Liver (tissue), 9 donors: ENCODE results near the gene SMIM31. TPM values are rescaled to one million over a fixed set of nuclear protein-coding genes. Genes with fewer than 3 reads are reported as not detected.

Experiments
- DNase-seq: peaks from one replicate; pipeline ENCODE4 v3.0.0-alpha.2; 2017; ENCODE audit warnings: low spot score
- H3K27ac ChIP-seq, 2 donors: one replicate each; pipeline ENCODE4 v1.7.0; 2013; ENCODE audit warnings: inconsistent platforms in 2 of 2, low read length in 2 of 2, control low read depth in 1 of 2, low read depth in 1 of 2, mild to moderate bottlenecking in 1 of 2
- H3K27me3 ChIP-seq, 4 donors: one replicate each; pipeline versions ENCODE4 v1.6.1 to v1.7.0; 2013; ENCODE audit warnings: low read length in 3 of 4, inconsistent platforms in 1 of 4, mild to moderate bottlenecking in 1 of 4, moderate library complexity in 1 of 4; ENCODE audit not compliant: control insufficient read depth in 4 of 4, insufficient read depth in 4 of 4
- H3K36me3 ChIP-seq, 4 donors: one replicate each; pipeline versions ENCODE4 v1.6.1 to v1.7.0; 2013; ENCODE audit warnings: low read length in 3 of 4, mild to moderate bottlenecking in 3 of 4, low read depth in 1 of 4, moderate library complexity in 1 of 4; ENCODE audit not compliant: control insufficient read depth in 4 of 4, insufficient read depth in 3 of 4
- H3K4me1 ChIP-seq, 4 donors: one replicate each; pipeline versions ENCODE4 v1.6.1 to v1.7.0; 2013; ENCODE audit warnings: low read length in 3 of 4, mild to moderate bottlenecking in 3 of 4, moderate library complexity in 1 of 4; ENCODE audit not compliant: control insufficient read depth in 4 of 4, insufficient read depth in 4 of 4
- H3K4me3 ChIP-seq, 3 donors: one replicate each; pipeline versions ENCODE4 v1.6.1 to v1.7.0; 2013; ENCODE audit warnings: low read length in 3 of 3, control low read depth in 1 of 3, low read depth in 1 of 3, mild to moderate bottlenecking in 1 of 3
- H3K9ac ChIP-seq, 2 donors: one replicate each; pipeline ENCODE4 v1.7.0; 2013; ENCODE audit warnings: low read length in 2 of 2, mild to moderate bottlenecking in 2 of 2, moderate library complexity in 2 of 2, control low read depth in 1 of 2, low read depth in 1 of 2
- H3K9me3 ChIP-seq, 4 donors: one replicate each; pipeline versions ENCODE4 v1.6.1 to v1.7.0; 2013; ENCODE audit warnings: low read length in 3 of 4; ENCODE audit not compliant: control insufficient read depth in 4 of 4
- FOXA1 ChIP-seq: IDR thresholded peaks from 2 replicates; pipeline ENCODE4 v1.6.1; 2016; ENCODE audit warnings: antibody characterized with exemption
- FOXA2 ChIP-seq: IDR thresholded peaks from 2 replicates; pipeline ENCODE4 v1.6.1; 2016; ENCODE audit warnings: antibody characterized with exemption
- GABPA ChIP-seq, 2 donors: IDR thresholded peaks in 1 of 2; conservative IDR thresholded peaks in 1 of 2; 2 replicates each; pipeline ENCODE4 v1.6.1; 2016; ENCODE audit warnings: antibody characterized with exemption in 2 of 2, mild to moderate bottlenecking in 1 of 2, moderate library complexity in 1 of 2
- HNF4A ChIP-seq, 2 donors: conservative IDR thresholded peaks; 2 replicates each; pipeline ENCODE4 v1.6.1; 2016; ENCODE audit warnings: antibody characterized with exemption in 2 of 2, mild to moderate bottlenecking in 2 of 2
- HNF4G ChIP-seq: IDR thresholded peaks from 2 replicates; pipeline ENCODE4 v1.6.1; 2016; ENCODE audit warnings: antibody characterized with exemption
- JUND ChIP-seq, 2 donors: IDR thresholded peaks; 2 replicates each; pipeline ENCODE4 v1.6.1; 2016; ENCODE audit warnings: antibody characterized with exemption in 2 of 2
- RAD21 ChIP-seq, 2 donors: IDR thresholded peaks; 2 replicates each; pipeline ENCODE4 v1.6.1; 2016; ENCODE audit warnings: antibody characterized with exemption in 2 of 2, mild to moderate bottlenecking in 2 of 2
- RXRA ChIP-seq, 2 donors: IDR thresholded peaks; 2 replicates each; pipeline ENCODE4 v1.6.1; 2017 to 2018; ENCODE audit warnings: antibody characterized with exemption in 2 of 2, mild to moderate bottlenecking in 1 of 2
- SP1 ChIP-seq: IDR thresholded peaks from 2 replicates; pipeline ENCODE4 v1.6.1; 2018; ENCODE audit warnings: antibody characterized with exemption, mild to moderate bottlenecking
- TAF1 ChIP-seq: conservative IDR thresholded peaks from 2 replicates; pipeline ENCODE4 v1.6.1; 2016; ENCODE audit warnings: antibody characterized with exemption, mild to moderate bottlenecking
- YY1 ChIP-seq: IDR thresholded peaks from 2 replicates; pipeline ENCODE4 v1.6.1; 2016; ENCODE audit warnings: antibody characterized with exemption, mild to moderate bottlenecking
- WGBS: extraction: QIAGEN DNeasy Blood & Tissue Kit; methylation state at CpG from one replicate; pipeline ENCODE4 v1.1.7; 2013; 5-methylcytosine and 5-hydroxymethylcytosine counted together
- polyA plus RNA-seq, 2 donors: library from polyadenylated mRNA; stranded (reverse) in 1 of 2; unstranded in 1 of 2; fragments of 200-250 nt in 1 of 2; fragments of >200 nt in 1 of 2; fragmentation: Nextera tagmentation in 1 of 2; extraction: Ambion mirVana in 1 of 2; gene quantifications; one replicate each; pipeline versions ENCODE4 v1.2.1 to v1.2.3, GENCODE V29; 2013 to 2015
- total RNA-seq, 2 donors: library from RNA; depleted of rRNA; stranded (reverse); fragments of >200 nt; gene quantifications; one replicate each; pipeline ENCODE4 v1.2.3, GENCODE V29; 2014
- TF ChIP-seq, protein P1 (sequence below): fragments of 150-350 bp; IDR thresholded peaks from 2 replicates; pipeline ENCODE4 v1.5.1; 2017; ENCODE audit warnings: improper control_type of control experiment, low read depth, low read length; ENCODE audit not compliant: missing input control
- TF ChIP-seq, protein P2 (sequence below): IDR thresholded peaks from 2 replicates; pipeline ENCODE4 v1.6.1; 2016; ENCODE audit warnings: antibody characterized with exemption
- TF ChIP-seq, protein P3 (sequence below): IDR thresholded peaks from 2 replicates; pipeline ENCODE4 v1.6.1; 2016; ENCODE audit warnings: antibody characterized with exemption, mild to moderate bottlenecking
- TF ChIP-seq, protein P4 (sequence below): IDR thresholded peaks from 2 replicates; pipeline ENCODE4 v1.6.1; 2016; ENCODE audit warnings: antibody characterized with exemption
- TF ChIP-seq, protein P5 (sequence below): IDR thresholded peaks from 2 replicates; pipeline ENCODE4 v1.6.1; 2016; ENCODE audit warnings: antibody characterized with exemption
- donor health status: healthy.
- donor health status: healthy.
- donor health status: healthy.
- donor health status: healthy.
- donor health status: healthy.

SMIM31 gene
- total and polyA plus RNA-seq, 4 donors = not detected

DNA sequence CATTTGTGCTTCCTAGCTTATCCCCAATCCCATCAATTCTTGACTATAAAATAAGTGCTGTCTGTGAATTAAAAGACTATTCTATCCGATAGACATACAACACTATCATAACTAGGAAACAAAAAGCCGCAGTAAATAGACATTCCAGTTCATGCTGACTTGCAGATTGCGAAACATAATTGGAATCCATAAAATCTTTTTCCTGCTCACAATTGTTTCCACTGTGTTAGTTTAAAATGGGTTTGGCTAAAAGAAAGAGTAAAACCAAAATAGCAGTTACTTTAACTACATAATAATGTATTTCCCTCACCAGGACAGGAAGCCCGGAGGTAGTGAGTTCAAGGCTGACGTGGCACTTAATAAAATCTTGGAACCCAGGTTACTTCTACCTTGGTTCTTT lies 17.2 kb downstream of the SMIM31 start:
- WGBS = 62% methylated on average over 5 of the region's 5 CpGs

DNA sequence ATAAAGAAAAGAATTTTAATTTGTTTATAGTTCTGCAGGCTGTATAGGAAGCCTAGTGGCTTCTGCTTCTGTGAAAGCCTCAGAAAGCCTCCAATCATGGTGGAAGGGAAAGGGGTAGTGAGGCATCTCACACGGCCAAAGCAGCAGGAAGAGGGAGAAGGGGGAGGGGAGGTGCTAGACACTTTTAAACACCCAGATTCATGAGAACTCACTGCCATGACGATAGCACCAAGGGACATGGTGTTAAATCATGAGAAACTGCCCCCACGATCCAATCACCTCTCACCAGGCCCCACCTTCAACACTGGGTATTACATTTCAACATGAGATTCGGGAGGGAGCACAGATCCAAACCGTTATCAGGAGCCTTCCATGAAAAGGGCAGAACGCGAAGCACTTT lies 18.1 kb downstream of the SMIM31 start:
- H3K36me3 ChIP-seq = no peaks in the 10 kb centered on the region
- H3K4me3 ChIP-seq = no peak overlapping the region
- no peaks in the 10 kb centered on the region for H3K9me3 ChIP-seq
- peaks cover 0 to 17% (median 10%) of the 10 kb centered on the region in 4 donors for H3K4me1 ChIP-seq
- WGBS = 87% methylated on average over 7 of the region's 7 CpGs
- DNase-seq = no peak
- H3K27ac ChIP-seq = no peak overlapping the region
- no peak overlapping the region for H3K9ac ChIP-seq
- TF ChIP-seq JUND (IDR thresholded peaks at IDR 0.05) (no peak), HNF4G (no peak), SP1 (no peak), GABPA (IDR thresholded peaks at IDR 0.05 in 1 of 2, conservative IDR thresholded peaks at IDR 0.05 in 1 of 2) (no peak), TAF1 (no peak), YY1 (no peak), FOXA2 (no peak), FOXA1 (no peak), RAD21 (IDR thresholded peaks at IDR 0.05) (no peak), HNF4A (conservative IDR thresholded peaks at IDR 0.05) (no peak), RXRA (IDR thresholded peaks at IDR 0.05) (no peak)
- TF ChIP-seq, protein P1, sequence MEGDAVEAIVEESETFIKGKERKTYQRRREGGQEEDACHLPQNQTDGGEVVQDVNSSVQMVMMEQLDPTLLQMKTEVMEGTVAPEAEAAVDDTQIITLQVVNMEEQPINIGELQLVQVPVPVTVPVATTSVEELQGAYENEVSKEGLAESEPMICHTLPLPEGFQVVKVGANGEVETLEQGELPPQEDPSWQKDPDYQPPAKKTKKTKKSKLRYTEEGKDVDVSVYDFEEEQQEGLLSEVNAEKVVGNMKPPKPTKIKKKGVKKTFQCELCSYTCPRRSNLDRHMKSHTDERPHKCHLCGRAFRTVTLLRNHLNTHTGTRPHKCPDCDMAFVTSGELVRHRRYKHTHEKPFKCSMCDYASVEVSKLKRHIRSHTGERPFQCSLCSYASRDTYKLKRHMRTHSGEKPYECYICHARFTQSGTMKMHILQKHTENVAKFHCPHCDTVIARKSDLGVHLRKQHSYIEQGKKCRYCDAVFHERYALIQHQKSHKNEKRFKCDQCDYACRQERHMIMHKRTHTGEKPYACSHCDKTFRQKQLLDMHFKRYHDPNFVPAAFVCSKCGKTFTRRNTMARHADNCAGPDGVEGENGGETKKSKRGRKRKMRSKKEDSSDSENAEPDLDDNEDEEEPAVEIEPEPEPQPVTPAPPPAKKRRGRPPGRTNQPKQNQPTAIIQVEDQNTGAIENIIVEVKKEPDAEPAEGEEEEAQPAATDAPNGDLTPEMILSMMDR = no peak
- TF ChIP-seq, protein P2, sequence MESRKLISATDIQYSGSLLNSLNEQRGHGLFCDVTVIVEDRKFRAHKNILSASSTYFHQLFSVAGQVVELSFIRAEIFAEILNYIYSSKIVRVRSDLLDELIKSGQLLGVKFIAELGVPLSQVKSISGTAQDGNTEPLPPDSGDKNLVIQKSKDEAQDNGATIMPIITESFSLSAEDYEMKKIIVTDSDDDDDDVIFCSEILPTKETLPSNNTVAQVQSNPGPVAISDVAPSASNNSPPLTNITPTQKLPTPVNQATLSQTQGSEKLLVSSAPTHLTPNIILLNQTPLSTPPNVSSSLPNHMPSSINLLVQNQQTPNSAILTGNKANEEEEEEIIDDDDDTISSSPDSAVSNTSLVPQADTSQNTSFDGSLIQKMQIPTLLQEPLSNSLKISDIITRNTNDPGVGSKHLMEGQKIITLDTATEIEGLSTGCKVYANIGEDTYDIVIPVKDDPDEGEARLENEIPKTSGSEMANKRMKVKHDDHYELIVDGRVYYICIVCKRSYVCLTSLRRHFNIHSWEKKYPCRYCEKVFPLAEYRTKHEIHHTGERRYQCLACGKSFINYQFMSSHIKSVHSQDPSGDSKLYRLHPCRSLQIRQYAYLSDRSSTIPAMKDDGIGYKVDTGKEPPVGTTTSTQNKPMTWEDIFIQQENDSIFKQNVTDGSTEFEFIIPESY = no peak
- TF ChIP-seq, protein P3, sequence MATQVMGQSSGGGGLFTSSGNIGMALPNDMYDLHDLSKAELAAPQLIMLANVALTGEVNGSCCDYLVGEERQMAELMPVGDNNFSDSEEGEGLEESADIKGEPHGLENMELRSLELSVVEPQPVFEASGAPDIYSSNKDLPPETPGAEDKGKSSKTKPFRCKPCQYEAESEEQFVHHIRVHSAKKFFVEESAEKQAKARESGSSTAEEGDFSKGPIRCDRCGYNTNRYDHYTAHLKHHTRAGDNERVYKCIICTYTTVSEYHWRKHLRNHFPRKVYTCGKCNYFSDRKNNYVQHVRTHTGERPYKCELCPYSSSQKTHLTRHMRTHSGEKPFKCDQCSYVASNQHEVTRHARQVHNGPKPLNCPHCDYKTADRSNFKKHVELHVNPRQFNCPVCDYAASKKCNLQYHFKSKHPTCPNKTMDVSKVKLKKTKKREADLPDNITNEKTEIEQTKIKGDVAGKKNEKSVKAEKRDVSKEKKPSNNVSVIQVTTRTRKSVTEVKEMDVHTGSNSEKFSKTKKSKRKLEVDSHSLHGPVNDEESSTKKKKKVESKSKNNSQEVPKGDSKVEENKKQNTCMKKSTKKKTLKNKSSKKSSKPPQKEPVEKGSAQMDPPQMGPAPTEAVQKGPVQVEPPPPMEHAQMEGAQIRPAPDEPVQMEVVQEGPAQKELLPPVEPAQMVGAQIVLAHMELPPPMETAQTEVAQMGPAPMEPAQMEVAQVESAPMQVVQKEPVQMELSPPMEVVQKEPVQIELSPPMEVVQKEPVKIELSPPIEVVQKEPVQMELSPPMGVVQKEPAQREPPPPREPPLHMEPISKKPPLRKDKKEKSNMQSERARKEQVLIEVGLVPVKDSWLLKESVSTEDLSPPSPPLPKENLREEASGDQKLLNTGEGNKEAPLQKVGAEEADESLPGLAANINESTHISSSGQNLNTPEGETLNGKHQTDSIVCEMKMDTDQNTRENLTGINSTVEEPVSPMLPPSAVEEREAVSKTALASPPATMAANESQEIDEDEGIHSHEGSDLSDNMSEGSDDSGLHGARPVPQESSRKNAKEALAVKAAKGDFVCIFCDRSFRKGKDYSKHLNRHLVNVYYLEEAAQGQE = no peak
- TF ChIP-seq, protein P4, sequence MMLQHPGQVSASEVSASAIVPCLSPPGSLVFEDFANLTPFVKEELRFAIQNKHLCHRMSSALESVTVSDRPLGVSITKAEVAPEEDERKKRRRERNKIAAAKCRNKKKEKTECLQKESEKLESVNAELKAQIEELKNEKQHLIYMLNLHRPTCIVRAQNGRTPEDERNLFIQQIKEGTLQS = no peak
- TF ChIP-seq, protein P5, sequence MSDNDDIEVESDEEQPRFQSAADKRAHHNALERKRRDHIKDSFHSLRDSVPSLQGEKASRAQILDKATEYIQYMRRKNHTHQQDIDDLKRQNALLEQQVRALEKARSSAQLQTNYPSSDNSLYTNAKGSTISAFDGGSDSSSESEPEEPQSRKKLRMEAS = no peak
- H3K27me3 ChIP-seq = no peaks in the 10 kb centered on the region

More for the DNA sequence above, 17.2 kb downstream of the SMIM31 start:
- H3K36me3 ChIP-seq = no peaks in the 10 kb centered on the region
- peaks cover 0 to 17% (median 10%) of the 10 kb centered on the region in 4 donors for H3K4me1 ChIP-seq
- H3K9ac ChIP-seq = no peak overlapping the region
- TF ChIP-seq HNF4A (conservative IDR thresholded peaks at IDR 0.05) = no peak
- TF ChIP-seq, protein P5 = no peak
- H3K4me3 ChIP-seq = no peak overlapping the region
- no peak for DNase-seq
- no peak overlapping the region for H3K27ac ChIP-seq
- H3K9me3 ChIP-seq = no peaks in the 10 kb centered on the region
- H3K27me3 ChIP-seq = no peaks in the 10 kb centered on the region
